GM19043 (cell line): ENCODE results near the gene DOK1.
"Not testable (repeated sequence)": the region's sequence is repeated elsewhere in the genome, so short reads cannot be mapped to it uniquely, and the experiment has no call there.

Source experiments
- ATAC-seq: cut with Tn5 transposase; IDR thresholded peaks from one replicate; pipeline ENCODE4 v1.9.1; 2021; ENCODE audit warnings: low read depth; ENCODE audit not compliant: unreplicated experiment

The DOK1 gene

GRCh38 chr2:74544634-74545033, 9.9 kb upstream of the DOK1 start:
- ATAC-seq: no peak

GRCh38 chr2:74546004-74546403, 8.5 kb upstream of the DOK1 start:
- ATAC-seq: no peak

GRCh38 chr2:74548285-74548899, 6.1 kb upstream of the DOK1 start:
- no peak for ATAC-seq

- ATAC-seq: no peak
Observed at GRCh38 chr2:74548900-74549826, 5.4 kb upstream of the DOK1 start.

- ATAC-seq: no peak
Observed at GRCh38 chr2:74550231-74550630, 4.3 kb upstream of the DOK1 start.

- no peak for ATAC-seq
Observed at GRCh38 chr2:74551530-74551929, 3.0 kb upstream of the DOK1 start.

- no peak for ATAC-seq
Observed at GRCh38 chr2:74551942-74552913, 2.3 kb upstream of the DOK1 start.

- ATAC-seq: no peak
Observed at GRCh38 chr2:74552914-74553811, 1.4 kb upstream of the DOK1 start.

- peak; percentile 35 for ATAC-seq
Observed at GRCh38 chr2:74554820-74555531, 456 bp downstream of the DOK1 start.

GRCh38 chr2:74555610-74556103, 1.1 kb downstream of the DOK1 start:
- no peak for ATAC-seq

- ATAC-seq: no peak
Observed at GRCh38 chr2:74556159-74556558, 1.6 kb downstream of the DOK1 start.

GRCh38 chr2:74556831-74557370, 2.4 kb downstream of the DOK1 start:
- ATAC-seq: no peak

GRCh38 chr2:74558284-74559230, 4.0 kb downstream of the DOK1 start:
- no peak for ATAC-seq

- ATAC-seq: no peak
Observed at GRCh38 chr2:74559912-74560311, 5.4 kb downstream of the DOK1 start.

GRCh38 chr2:74560591-74560990, 6.1 kb downstream of the DOK1 start:
- ATAC-seq: no peak

- ATAC-seq: not testable (repeated sequence)
Observed at GRCh38 chr2:74561022-74561421, 6.5 kb downstream of the DOK1 start.

- no peak for ATAC-seq
Observed at GRCh38 chr2:74562126-74562775, 7.7 kb downstream of the DOK1 start.
